ENCODE results near the gene CCDC187.
A peak's percentile ranks its signal among the peaks of the same experiment; 100 is the strongest.

Gene CCDC187

DNA sequence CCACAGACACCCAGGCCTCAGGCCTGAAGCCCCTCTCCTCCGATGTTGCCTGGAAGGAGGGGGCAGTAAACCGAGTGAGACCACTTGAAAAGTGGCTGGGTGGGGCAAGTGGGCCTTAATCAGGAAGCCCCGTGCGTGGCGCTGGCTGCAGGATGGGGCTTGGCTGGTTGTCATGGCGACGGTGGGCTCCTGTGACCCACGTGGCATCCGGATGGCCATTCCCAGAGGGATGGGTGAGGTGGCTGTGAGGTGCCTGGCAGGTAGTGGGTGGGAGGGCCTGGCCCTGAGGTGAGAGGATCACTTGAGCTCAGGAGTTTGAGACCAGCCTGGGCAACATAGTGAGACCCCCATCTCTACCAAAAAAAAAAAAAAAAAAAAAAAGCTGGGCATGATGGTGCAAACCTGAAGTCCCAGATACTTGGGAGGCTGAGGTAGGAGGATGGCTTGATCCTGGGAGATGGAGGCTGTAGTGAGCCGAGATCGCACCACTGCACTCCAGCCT, 28.6 kb upstream of the CCDC187 start:
- Histone ChIP-seq H3K4me3 (ENCODE audit: low read depth in 1 of 2, low read length in 2 of 2) (no peak overlapping the region), H3K36me3 (ENCODE audit: control insufficient read depth in 1 of 2, insufficient read depth in 2 of 2, low read length in 2 of 2) (no peaks in the 10 kb centered on the region)

DNA sequence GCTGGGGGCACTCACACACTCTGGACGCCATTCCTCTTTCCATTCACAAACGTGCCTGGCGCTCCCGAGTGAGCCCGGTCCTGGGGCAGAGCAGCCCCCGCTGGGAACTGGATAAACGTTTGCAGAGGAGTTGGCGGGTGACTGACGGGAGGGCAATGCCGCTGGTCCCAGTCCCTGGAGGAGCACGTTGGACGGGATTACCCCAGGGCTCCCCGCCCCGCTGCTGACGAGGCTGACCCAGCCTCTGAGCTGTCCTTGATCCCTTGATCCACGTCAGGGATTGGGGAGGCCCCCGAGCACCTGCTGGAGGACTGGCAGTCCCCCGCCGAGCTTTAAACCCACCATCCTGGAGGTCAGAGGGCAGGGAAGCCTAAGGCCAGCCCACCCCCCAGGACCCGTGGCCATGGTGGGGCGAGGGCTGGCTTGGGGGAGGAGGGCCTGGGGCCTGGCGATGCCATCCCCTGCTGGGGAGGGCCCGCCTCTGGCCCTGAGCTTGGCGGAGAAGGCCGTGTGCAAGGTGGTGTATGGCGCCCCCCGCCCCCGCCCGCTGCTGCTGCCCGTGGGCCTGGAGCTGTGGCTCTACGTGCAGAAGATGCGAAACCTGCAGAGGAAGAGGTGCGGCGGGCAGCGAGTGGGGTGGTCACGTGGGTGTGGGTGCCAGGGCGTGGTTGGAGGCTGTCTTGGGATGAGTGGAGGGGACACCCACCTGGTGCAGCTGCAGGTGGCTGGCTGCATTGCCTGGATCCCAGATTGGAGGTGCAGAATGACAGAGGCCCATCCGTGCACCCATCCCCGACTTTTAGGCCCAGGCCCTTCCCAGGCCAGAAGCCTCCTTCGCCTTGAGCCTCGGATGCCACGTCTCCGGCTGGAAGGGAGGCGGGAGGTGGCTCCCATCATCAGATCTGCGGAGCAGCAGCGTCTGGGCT, 27.9 kb upstream of the CCDC187 start:
- H3K27me3 ChIP-seq (ENCODE audit: control insufficient read depth in 1 of 2, insufficient read depth in 2 of 2, low read length in 2 of 2) = peaks cover 0 to 4% of the 10 kb centered on the region in 2 donors
- H3K9me3 ChIP-seq (ENCODE audit: control insufficient read depth in 1 of 2, low read length in 2 of 2) = no peaks in the 10 kb centered on the region
- no peaks in the 10 kb centered on the region for H3K36me3 ChIP-seq (ENCODE audit: control insufficient read depth in 1 of 2, insufficient read depth in 2 of 2, low read length in 2 of 2)
- no peak overlapping the region for H3K9ac ChIP-seq (ENCODE audit: low read depth in 1 of 2, low read length in 2 of 2)
- no peak overlapping the region for H3K4me3 ChIP-seq (ENCODE audit: low read depth in 1 of 2, low read length in 2 of 2)
- no peak overlapping the region for H3K27ac ChIP-seq (ENCODE audit: low read depth, low read length)
- peaks cover 0 to 13% of the 10 kb centered on the region in 2 donors for H3K4me1 ChIP-seq (ENCODE audit: control insufficient read depth in 1 of 2, insufficient read depth in 2 of 2, low read length in 2 of 2)

More for the DNA sequence above, 28.6 kb upstream of the CCDC187 start:
- Histone ChIP-seq H3K4me1 (ENCODE audit: control insufficient read depth in 1 of 2, insufficient read depth in 2 of 2, low read length in 2 of 2) (peaks cover 0 to 11% of the 10 kb centered on the region in 2 donors), H3K27me3 (ENCODE audit: control insufficient read depth in 1 of 2, insufficient read depth in 2 of 2, low read length in 2 of 2) (peaks cover 0 to 4% of the 10 kb centered on the region in 2 donors), H3K27ac (ENCODE audit: low read depth, low read length) (no peak overlapping the region), H3K9me3 (ENCODE audit: control insufficient read depth in 1 of 2, low read length in 2 of 2) (no peaks in the 10 kb centered on the region), H3K9ac (ENCODE audit: low read depth in 1 of 2, low read length in 2 of 2) (no peak overlapping the region)

DNA sequence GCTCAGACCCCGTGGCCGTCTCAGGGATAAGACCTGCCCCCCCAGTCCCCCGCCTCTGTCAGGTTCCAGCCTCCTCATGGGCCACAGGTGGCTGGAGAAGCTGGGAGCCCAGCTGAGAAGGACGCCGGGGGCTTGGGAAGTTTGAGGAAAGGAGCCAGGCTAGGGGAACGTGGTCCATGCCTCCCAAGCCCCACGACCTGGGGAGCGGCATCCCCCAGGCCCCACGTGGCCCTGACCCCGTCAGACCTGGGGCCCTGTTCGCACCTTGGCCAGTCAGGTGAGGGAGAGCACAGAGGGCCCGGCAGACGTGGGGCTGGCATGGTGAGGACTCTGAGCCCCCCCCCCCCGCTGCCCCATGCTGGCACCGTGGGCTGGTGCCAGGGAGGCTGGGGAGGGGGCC, 27.1 kb upstream of the CCDC187 start:
- H3K4me3 ChIP-seq (ENCODE audit: low read depth in 1 of 2, low read length in 2 of 2) = no peak overlapping the region
- no peaks in the 10 kb centered on the region for H3K9me3 ChIP-seq (ENCODE audit: control insufficient read depth in 1 of 2, low read length in 2 of 2)
- no peaks in the 10 kb centered on the region for H3K36me3 ChIP-seq (ENCODE audit: control insufficient read depth in 1 of 2, insufficient read depth in 2 of 2, low read length in 2 of 2)
- H3K9ac ChIP-seq (ENCODE audit: low read depth in 1 of 2, low read length in 2 of 2) = no peak overlapping the region
- peaks cover 0 to 4% of the 10 kb centered on the region in 2 donors for H3K27me3 ChIP-seq (ENCODE audit: control insufficient read depth in 1 of 2, insufficient read depth in 2 of 2, low read length in 2 of 2)
- no peak overlapping the region for H3K27ac ChIP-seq (ENCODE audit: low read depth, low read length)
- peaks cover 0 to 16% of the 10 kb centered on the region in 2 donors for H3K4me1 ChIP-seq (ENCODE audit: control insufficient read depth in 1 of 2, insufficient read depth in 2 of 2, low read length in 2 of 2)

DNA sequence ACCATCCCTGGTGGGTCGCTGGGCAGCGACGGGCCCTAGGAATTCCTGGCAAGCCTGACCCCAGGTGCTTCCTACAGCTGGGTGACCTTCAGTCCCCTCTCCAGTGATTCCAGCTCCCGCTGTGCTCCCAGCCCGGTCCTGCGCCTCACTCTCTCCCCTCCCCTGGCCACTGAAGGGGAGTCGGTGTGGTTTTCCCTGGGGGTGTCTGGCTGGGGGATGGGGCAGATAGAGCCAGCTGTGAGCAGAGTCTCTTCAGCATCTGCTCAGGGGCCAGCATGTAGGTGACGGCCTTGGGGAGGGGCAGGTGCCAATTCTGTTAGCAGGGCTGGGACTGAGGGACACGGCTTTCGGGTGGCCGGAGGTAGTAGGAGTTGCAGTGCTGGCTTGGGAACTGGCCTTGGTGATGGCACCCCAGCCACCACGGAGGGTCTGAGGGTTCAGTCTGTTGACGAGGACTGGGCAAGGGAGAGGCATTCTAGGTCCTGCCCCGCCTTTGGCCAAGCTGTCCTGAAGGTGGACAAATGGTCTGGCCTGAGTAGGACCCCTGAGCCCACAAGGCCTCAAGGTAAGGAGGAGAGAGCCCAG, 26.6 kb upstream of the CCDC187 start:
- no peak overlapping the region for H3K27ac ChIP-seq (ENCODE audit: low read depth, low read length)

DNA sequence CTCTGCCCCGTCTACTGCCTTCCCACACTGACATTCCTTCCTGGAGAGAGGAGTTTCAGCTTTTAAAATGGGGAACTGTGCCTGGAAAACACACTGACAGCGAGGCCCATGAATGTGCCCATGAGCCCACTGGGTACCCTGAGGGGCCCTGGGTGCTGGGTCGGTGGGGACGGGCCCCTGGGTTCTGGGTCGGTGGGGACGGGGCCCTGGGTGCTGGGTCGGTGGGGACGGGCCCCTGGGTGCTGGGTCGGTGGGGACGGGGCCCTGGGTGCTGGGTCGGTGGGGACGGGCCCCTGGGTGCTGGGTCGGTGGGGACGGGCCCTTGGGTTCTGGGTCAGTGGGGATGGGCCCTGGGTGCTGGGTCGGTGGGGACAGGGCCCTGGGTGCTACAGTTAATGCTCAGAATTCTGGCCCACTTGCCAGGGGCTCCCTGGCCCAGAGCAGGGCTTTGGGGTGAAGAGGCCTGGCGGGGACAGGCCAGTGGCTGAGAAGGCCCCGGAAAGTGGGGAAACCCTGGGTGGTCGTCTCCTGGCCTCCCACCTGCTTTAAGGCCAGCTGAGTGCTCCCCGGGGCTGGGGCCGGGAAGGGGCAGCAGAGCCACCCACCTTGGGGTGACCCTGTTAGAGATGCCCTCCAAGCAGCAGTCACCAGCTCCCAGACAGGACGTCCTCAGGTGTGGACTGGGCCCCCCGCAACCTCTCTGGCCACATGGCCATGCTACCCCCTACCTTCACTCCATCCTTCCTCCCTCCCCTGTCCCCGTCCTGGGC, 25.9 kb upstream of the CCDC187 start:
- Histone ChIP-seq H3K4me3 (ENCODE audit: low read depth in 1 of 2, low read length in 2 of 2) (no peak overlapping the region), H3K27me3 (ENCODE audit: control insufficient read depth in 1 of 2, insufficient read depth in 2 of 2, low read length in 2 of 2) (peaks cover 0 to 8% of the 10 kb centered on the region in 2 donors), H3K9me3 (ENCODE audit: control insufficient read depth in 1 of 2, low read length in 2 of 2) (no peaks in the 10 kb centered on the region), H3K9ac (ENCODE audit: low read depth in 1 of 2, low read length in 2 of 2) (no peak overlapping the region), H3K27ac (ENCODE audit: low read depth, low read length) (no peak overlapping the region), H3K36me3 (ENCODE audit: control insufficient read depth in 1 of 2, insufficient read depth in 2 of 2, low read length in 2 of 2) (no peaks in the 10 kb centered on the region), H3K4me1 (ENCODE audit: control insufficient read depth in 1 of 2, insufficient read depth in 2 of 2, low read length in 2 of 2) (peaks cover 0 to 18% of the 10 kb centered on the region in 2 donors)

More for the DNA sequence above, 26.6 kb upstream of the CCDC187 start:
- Histone ChIP-seq H3K36me3 (ENCODE audit: control insufficient read depth in 1 of 2, insufficient read depth in 2 of 2, low read length in 2 of 2) (no peaks in the 10 kb centered on the region), H3K4me1 (ENCODE audit: control insufficient read depth in 1 of 2, insufficient read depth in 2 of 2, low read length in 2 of 2) (peaks cover 0 to 18% of the 10 kb centered on the region in 2 donors), H3K27me3 (ENCODE audit: control insufficient read depth in 1 of 2, insufficient read depth in 2 of 2, low read length in 2 of 2) (peaks cover 0 to 4% of the 10 kb centered on the region in 2 donors), H3K4me3 (ENCODE audit: low read depth in 1 of 2, low read length in 2 of 2) (no peak overlapping the region), H3K9ac (ENCODE audit: low read depth in 1 of 2, low read length in 2 of 2) (no peak overlapping the region), H3K9me3 (ENCODE audit: control insufficient read depth in 1 of 2, low read length in 2 of 2) (no peaks in the 10 kb centered on the region)

DNA sequence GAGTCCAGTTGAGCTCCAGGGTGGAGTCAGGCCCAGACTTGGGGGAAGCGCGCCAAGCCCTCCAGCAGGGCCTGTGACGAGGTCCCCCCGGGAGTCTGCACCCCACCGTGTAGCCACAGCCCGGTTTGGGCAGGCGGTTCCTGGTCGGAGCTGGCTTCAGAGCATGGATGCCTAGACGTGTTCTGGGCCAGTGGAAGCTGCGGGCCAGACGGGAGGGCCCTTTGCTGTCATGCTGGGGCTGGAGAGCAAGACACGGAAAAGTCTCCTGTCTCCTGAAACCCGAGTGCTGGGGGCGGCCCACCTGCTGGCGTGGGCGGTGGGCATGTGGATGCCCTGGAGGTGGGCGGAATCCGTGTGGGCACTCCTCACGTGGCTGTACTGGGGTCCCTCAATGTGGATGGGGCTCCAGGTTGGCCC, 25.3 kb upstream of the CCDC187 start:
- Histone ChIP-seq H3K9me3 (ENCODE audit: control insufficient read depth in 1 of 2, low read length in 2 of 2) (no peaks in the 10 kb centered on the region), H3K27ac (ENCODE audit: low read depth, low read length) (no peak overlapping the region), H3K9ac (ENCODE audit: low read depth in 1 of 2, low read length in 2 of 2) (no peak overlapping the region), H3K36me3 (ENCODE audit: control insufficient read depth in 1 of 2, insufficient read depth in 2 of 2, low read length in 2 of 2) (no peaks in the 10 kb centered on the region), H3K4me3 (ENCODE audit: low read depth in 1 of 2, low read length in 2 of 2) (no peak overlapping the region), H3K4me1 (ENCODE audit: control insufficient read depth in 1 of 2, insufficient read depth in 2 of 2, low read length in 2 of 2) (peaks cover 0 to 18% of the 10 kb centered on the region in 2 donors), H3K27me3 (ENCODE audit: control insufficient read depth in 1 of 2, insufficient read depth in 2 of 2, low read length in 2 of 2) (peaks cover 0 to 8% of the 10 kb centered on the region in 2 donors)

DNA sequence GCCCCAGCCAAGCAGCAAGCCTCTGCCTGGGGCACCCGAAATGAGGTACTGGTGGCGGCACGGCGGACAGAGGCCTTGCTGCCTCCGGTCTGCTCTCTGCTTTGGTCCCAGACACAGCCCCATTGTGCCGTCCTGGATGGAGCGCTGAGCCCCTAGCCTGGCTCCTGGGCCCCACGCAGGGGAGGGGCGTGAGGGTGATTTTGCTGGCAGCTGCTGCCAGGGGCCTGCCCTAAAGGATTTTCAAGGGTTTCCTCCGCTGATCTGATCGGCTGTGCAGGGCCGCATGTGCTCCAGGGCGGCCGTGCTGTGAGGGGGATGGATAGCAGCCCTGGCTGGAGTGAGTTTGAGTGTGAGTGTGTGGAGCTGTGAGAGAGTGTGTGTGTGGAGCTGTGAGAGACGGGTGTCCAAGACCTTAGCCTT, 24.7 kb upstream of the CCDC187 start:
- H3K27ac ChIP-seq (ENCODE audit: low read depth, low read length) = peak overlapping the region; percentile 20
- H3K4me3 ChIP-seq (ENCODE audit: low read depth in 1 of 2, low read length in 2 of 2) = peak overlapping the region; percentile 22 to 45
- H3K27me3 ChIP-seq (ENCODE audit: control insufficient read depth in 1 of 2, insufficient read depth in 2 of 2, low read length in 2 of 2) = peaks cover 3 to 8% of the 10 kb centered on the region in 2 donors
- H3K9ac ChIP-seq (ENCODE audit: low read depth in 1 of 2, low read length in 2 of 2) = peak overlapping the region in 1 of 2 donors; percentile 25
- peaks cover 0 to 18% of the 10 kb centered on the region in 2 donors for H3K4me1 ChIP-seq (ENCODE audit: control insufficient read depth in 1 of 2, insufficient read depth in 2 of 2, low read length in 2 of 2)
- no peaks in the 10 kb centered on the region for H3K36me3 ChIP-seq (ENCODE audit: control insufficient read depth in 1 of 2, insufficient read depth in 2 of 2, low read length in 2 of 2)
- no peaks in the 10 kb centered on the region for H3K9me3 ChIP-seq (ENCODE audit: control insufficient read depth in 1 of 2, low read length in 2 of 2)

DNA sequence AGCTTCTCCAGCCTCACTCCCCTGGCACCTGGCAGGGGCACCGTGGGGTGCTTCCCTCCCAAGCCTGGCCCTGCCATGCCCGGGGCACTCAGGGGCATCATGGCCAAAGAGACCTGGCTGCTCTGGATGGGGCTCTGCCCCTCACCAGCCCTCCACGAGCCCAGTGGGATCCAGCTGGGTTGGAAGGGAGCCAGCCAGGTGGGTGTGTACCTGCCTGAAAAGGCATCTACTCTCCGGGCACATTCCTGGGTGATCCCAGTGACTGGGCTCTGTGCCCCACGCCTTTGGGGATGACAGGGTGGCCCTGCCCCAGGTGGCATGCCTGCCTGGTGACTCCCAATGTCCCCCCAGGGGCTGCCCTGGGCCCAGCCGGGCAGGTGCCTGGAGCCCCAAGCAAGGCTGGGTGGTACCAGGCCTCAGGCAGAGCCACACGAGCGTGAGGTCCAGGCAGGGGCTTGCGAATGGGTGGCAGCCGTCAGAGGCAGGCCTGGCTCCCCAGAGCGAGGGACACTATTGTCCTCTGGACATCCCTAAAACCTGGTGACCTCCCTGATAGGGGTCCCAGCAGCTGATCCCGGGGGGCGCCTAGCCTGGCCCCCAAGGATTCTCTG, 24.2 kb upstream of the CCDC187 start:
- Histone ChIP-seq H3K27me3 (ENCODE audit: control insufficient read depth in 1 of 2, insufficient read depth in 2 of 2, low read length in 2 of 2) (peaks cover 5 to 13% of the 10 kb centered on the region in 2 donors), H3K4me1 (ENCODE audit: control insufficient read depth in 1 of 2, insufficient read depth in 2 of 2, low read length in 2 of 2) (peaks cover 0 to 18% of the 10 kb centered on the region in 2 donors), H3K36me3 (ENCODE audit: control insufficient read depth in 1 of 2, insufficient read depth in 2 of 2, low read length in 2 of 2) (no peaks in the 10 kb centered on the region), H3K4me3 (ENCODE audit: low read depth in 1 of 2, low read length in 2 of 2) (peak overlapping the region; percentile 45 to 50), H3K9me3 (ENCODE audit: control insufficient read depth in 1 of 2, low read length in 2 of 2) (no peaks in the 10 kb centered on the region), H3K27ac (ENCODE audit: low read depth, low read length) (peak overlapping the region; percentile 20), H3K9ac (ENCODE audit: low read depth in 1 of 2, low read length in 2 of 2) (peak overlapping the region; percentile 25 to 32)

DNA sequence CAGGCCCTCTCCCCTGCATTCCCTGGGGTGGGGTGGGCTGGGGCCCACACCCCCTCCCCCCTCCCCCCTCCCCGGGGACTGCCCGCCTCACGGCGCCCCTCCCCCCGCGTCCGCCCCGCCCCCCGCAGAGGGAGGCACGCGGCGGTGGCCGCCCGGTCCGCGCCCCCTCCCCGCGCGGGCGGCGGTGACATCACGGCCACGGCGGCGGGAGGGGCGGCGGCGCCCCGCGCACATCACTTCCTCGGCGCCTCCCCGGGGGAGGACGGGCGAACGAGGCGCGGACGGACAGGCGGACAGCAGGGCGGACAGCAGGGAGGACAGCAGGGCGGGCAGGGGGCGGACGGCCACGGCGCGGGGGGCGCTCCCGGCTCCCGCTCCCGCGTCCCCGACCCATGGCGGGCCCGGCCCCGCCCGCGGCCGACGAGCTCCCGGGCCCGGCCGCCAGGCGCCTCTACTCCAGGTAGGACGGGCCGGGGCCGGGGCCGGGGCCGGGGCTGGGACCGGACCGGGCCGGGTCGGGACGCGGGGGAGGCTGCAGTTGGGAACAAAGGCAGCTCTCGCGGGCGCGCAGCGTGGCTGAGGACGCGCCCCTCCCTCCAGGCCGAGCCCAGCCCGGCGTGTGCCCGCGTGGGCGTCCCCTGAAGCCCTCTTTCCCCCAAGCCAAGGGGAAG, 23.5 kb upstream of the CCDC187 start, which contains the start of gene GPSM1:
Gene GPSM1 (plus strand): TSS at position 236 of the 671 bp plus-strand sequence. CDS start 157 bp downstream, at position 393.
- peak within 1 kb of the TSS; percentile 25 to 32 for H3K9ac ChIP-seq (ENCODE audit: low read depth in 1 of 2, low read length in 2 of 2)
- peaks cover 5 to 19% of the 10 kb centered on the region in 2 donors for H3K27me3 ChIP-seq (ENCODE audit: control insufficient read depth in 1 of 2, insufficient read depth in 2 of 2, low read length in 2 of 2)
- H3K4me1 ChIP-seq (ENCODE audit: control insufficient read depth in 1 of 2, insufficient read depth in 2 of 2, low read length in 2 of 2) = peaks cover 0 to 18% of the 10 kb centered on the region in 2 donors
- no peaks in the 10 kb centered on the region for H3K9me3 ChIP-seq (ENCODE audit: control insufficient read depth in 1 of 2, low read length in 2 of 2)
- H3K27ac ChIP-seq (ENCODE audit: low read depth, low read length) = peak within 1 kb of the TSS; percentile 42
- peak within 1 kb of the TSS; percentile 45 to 50 for H3K4me3 ChIP-seq (ENCODE audit: low read depth in 1 of 2, low read length in 2 of 2)
- no peaks in the 10 kb centered on the region for H3K36me3 ChIP-seq (ENCODE audit: control insufficient read depth in 1 of 2, insufficient read depth in 2 of 2, low read length in 2 of 2)
